RWPE2 (cell line): ENCODE data around the gene EPN3.

ENCODE experiments used
- ATAC-seq: fragments of 200-7000 bp; cut with Tn5 transposase; 3 replicates; pipeline ENCODE4 v1.9.1; 2021; ENCODE audit warnings: low read depth
- DNase-seq: peaks from one replicate; pipeline ENCODE4 v3.0.0-alpha.2; 2020; ENCODE audit warnings: low spot score
- H3K27ac ChIP-seq: fragments of 450-650 bp; 2 replicates; pipeline ENCODE4 v1.5.1; 2017; ENCODE audit warnings: mild to moderate bottlenecking; ENCODE audit not compliant: poor library complexity, severe bottlenecking
- H3K27me3 ChIP-seq: fragments of 250-450 bp; sonication (Bioruptor Pico); 2 replicates; pipeline ENCODE4 v1.5.1; 2021; ENCODE audit warnings: mild to moderate bottlenecking, moderate library complexity; ENCODE audit not compliant: insufficient read depth, poor library complexity, severe bottlenecking
- H3K36me3 ChIP-seq: fragments of 250-450 bp; sonication (Bioruptor Pico); 2 replicates; pipeline ENCODE4 v1.5.1; 2020; ENCODE audit warnings: low read depth, mild to moderate bottlenecking, moderate library complexity
- H3K4me1 ChIP-seq: fragments of 250-450 bp; sonication (Bioruptor Pico); 2 replicates; pipeline ENCODE4 v1.5.1; 2021; ENCODE audit warnings: mild to moderate bottlenecking, moderate library complexity; ENCODE audit not compliant: insufficient read depth, poor library complexity, severe bottlenecking
- H3K4me3 ChIP-seq: fragments of 250-450 bp; sonication (Bioruptor Pico); 2 replicates; pipeline ENCODE4 v1.5.1; 2021; ENCODE audit warnings: mild to moderate bottlenecking, moderate library complexity; ENCODE audit not compliant: severe bottlenecking
- H3K9me3 ChIP-seq: fragments of 250-450 bp; sonication (Bioruptor Pico); 2 replicates; pipeline ENCODE4 v1.5.1; 2021; ENCODE audit warnings: mild to moderate bottlenecking, moderate library complexity; ENCODE audit not compliant: severe bottlenecking
- TF ChIP-seq, protein P1 (sequence below): fragments of 450-650 bp; IDR thresholded peaks from one replicate; pipeline ENCODE4 v1.5.1; 2017; ENCODE audit warnings: mild to moderate bottlenecking, moderate library complexity; ENCODE audit not compliant: poor library complexity, severe bottlenecking

EPN3 gene

DNA sequence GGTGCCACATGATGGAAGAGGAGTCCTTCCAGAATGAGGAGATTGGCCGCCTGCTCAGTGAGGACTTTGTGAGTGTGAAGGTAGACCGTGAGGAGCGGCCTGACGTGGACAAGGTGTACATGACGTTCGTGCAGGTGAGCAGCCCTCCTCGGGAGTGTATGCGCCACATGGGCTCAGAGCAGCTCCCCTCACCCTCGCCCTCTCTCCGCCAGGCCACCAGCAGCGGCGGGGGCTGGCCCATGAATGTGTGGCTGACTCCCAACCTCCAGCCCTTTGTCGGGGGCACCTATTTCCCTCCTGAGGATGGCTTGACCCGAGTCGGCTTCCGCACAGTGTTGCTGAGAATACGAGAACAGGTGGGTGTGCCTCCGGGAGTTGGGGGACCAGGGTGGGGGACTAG, 16.3 kb downstream of the EPN3 start:
- DNase-seq: no peak
- H3K9me3 ChIP-seq: no peaks in the 10 kb centered on the region
- no peak overlapping the region for H3K4me3 ChIP-seq
- no peak for ATAC-seq
- peaks cover 14% of the 10 kb centered on the region for H3K36me3 ChIP-seq
- H3K4me1 ChIP-seq: no peaks in the 10 kb centered on the region
- TF ChIP-seq, protein P1, sequence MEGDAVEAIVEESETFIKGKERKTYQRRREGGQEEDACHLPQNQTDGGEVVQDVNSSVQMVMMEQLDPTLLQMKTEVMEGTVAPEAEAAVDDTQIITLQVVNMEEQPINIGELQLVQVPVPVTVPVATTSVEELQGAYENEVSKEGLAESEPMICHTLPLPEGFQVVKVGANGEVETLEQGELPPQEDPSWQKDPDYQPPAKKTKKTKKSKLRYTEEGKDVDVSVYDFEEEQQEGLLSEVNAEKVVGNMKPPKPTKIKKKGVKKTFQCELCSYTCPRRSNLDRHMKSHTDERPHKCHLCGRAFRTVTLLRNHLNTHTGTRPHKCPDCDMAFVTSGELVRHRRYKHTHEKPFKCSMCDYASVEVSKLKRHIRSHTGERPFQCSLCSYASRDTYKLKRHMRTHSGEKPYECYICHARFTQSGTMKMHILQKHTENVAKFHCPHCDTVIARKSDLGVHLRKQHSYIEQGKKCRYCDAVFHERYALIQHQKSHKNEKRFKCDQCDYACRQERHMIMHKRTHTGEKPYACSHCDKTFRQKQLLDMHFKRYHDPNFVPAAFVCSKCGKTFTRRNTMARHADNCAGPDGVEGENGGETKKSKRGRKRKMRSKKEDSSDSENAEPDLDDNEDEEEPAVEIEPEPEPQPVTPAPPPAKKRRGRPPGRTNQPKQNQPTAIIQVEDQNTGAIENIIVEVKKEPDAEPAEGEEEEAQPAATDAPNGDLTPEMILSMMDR: no peak
- H3K27me3 ChIP-seq: no peaks in the 10 kb centered on the region
- no peak overlapping the region for H3K27ac ChIP-seq

DNA sequence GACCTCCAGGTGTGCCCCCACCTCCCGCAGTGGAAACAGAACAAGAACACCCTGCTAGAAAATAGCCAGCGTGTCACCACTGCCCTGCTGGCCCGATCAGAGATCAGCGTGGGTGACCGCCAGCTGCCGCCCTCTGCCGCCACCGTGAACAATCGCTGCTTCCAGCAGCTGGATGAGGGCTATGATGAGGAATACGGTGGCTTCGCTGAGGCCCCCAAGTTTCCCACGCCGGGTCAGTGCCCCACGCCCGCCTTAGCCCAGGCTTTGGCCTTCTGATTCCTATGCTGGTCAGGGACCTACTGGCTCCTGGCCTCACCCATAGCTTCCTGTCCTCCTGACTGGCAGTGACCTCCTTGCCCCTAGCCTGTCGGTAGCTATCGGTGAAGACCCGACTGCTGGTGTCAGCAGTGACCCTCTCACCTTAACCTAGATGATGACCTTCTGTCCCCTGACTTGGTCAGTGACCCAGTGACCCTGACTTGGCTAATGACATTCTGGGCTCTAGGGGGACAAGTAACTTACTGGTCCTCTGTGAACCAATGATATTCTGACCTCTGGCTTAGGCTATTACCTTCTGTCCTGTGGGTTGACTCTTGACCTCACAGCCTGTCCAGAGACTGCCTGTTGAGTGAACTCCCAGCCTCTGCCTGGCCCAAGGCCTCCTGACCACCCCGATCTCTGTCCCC, 16.9 kb downstream of the EPN3 start:
- H3K9me3 ChIP-seq: no peaks in the 10 kb centered on the region
- TF ChIP-seq, protein P1: no peak
- no peak overlapping the region for H3K4me3 ChIP-seq
- no peaks in the 10 kb centered on the region for H3K4me1 ChIP-seq
- DNase-seq (no peak), ATAC-seq (no peak)
- H3K27me3 ChIP-seq: no peaks in the 10 kb centered on the region
- H3K27ac ChIP-seq: no peak overlapping the region
- H3K36me3 ChIP-seq: peaks cover 14% of the 10 kb centered on the region

DNA sequence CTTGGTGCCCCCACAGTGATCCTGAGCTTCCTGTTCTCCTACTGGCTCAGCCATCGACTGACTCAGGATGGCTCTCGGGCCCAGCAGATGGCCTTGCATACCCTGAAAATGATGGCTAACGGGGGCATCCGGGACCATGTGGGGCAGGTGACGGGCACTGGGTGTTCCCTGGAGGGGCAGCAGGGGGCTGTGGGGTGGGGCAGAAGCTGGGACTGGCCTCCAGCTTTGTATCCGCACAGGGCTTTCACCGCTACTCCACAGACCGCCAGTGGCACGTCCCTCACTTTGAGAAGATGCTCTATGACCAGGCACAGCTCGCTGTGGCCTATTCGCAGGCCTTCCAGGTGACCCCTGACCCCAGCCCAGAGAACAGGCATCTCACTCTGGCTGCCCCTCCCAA, 17.4 kb downstream of the EPN3 start:
- no peak overlapping the region for H3K27ac ChIP-seq
- H3K4me3 ChIP-seq: no peak overlapping the region
- H3K4me1 ChIP-seq: no peaks in the 10 kb centered on the region
- ATAC-seq: no peak
- H3K27me3 ChIP-seq: no peaks in the 10 kb centered on the region
- no peaks in the 10 kb centered on the region for H3K9me3 ChIP-seq
- DNase-seq: no peak
- TF ChIP-seq, protein P1: no peak
- H3K36me3 ChIP-seq: peaks cover 14% of the 10 kb centered on the region

DNA sequence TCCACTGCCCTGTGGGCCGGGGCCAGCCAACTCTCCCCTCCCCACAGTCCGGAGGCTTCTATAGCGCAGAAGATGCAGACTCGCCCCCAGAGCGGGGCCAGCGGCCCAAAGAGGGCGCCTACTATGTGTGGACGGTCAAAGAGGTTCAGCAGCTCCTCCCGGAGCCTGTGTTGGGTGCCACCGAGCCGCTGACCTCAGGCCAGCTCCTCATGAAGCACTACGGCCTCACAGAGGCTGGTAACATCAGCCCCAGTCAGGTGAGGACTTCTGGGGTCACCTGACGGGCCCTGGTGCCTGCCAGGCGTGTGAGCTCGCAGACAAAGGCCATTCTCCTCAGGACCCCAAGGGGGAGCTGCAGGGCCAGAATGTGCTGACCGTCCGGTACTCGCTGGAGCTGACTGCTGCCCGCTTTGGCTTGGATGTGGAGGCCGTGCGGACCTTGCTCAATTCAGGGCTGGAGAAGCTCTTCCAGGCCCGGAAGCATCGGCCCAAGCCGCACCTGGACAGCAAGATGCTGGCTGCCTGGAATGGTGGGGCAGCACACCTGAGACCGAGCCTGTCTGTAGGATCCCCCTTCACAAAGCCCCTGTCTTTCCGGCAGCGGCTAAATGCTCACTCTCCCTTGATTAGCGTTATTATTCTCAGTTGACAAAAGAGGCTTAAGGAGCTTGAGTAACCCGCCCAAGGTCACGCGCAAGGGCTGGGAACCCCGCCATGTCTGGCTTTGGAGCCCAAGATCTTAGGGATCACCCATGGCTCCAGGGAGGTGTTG, 18.3 kb downstream of the EPN3 start:
- Histone ChIP-seq H3K36me3 (peaks cover 14% of the 10 kb centered on the region), H3K4me1 (no peaks in the 10 kb centered on the region), H3K27ac (no peak overlapping the region), H3K4me3 (no peak overlapping the region), H3K9me3 (no peaks in the 10 kb centered on the region), H3K27me3 (no peaks in the 10 kb centered on the region)
- ATAC-seq (no peak), DNase-seq (no peak)
- TF ChIP-seq, protein P1: peak; percentile 49

DNA sequence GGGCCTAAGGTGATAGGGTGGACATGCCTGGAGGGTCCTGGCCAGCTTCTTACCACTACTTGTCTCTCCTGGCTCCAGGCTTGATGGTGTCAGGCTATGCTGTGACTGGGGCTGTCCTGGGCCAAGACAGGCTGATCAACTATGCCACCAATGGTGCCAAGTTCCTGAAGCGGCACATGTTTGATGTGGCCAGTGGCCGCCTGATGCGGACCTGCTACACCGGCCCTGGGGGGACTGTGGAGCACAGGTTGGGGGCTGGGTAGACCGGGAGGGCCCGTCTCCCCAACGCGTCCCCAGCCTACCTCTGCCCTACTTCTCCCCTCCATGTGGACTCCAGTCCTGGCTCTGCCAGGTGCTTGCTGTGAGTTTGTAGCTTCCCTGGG, 18.9 kb downstream of the EPN3 start:
- no peaks in the 10 kb centered on the region for H3K9me3 ChIP-seq
- peaks cover 14% of the 10 kb centered on the region for H3K36me3 ChIP-seq
- H3K4me1 ChIP-seq: no peaks in the 10 kb centered on the region
- ATAC-seq: no peak
- H3K4me3 ChIP-seq: no peak overlapping the region
- DNase-seq: no peak
- H3K27me3 ChIP-seq: no peaks in the 10 kb centered on the region
- TF ChIP-seq, protein P1: no peak
- H3K27ac ChIP-seq: no peak overlapping the region
